Astrocyte (in vitro differentiated cells and primary cell): Measurements from ENCODE around the gene UBTD2.

Experiments
- EZH2 ChIP-seq: IDR thresholded peaks from 2 replicates; pipeline ENCODE4 v1.6.1; 2012; ENCODE audit warnings: mild to moderate bottlenecking, low read length, inconsistent platforms; ENCODE audit not compliant: insufficient read depth
- TF ChIP-seq, protein P1 (sequence below): IDR thresholded peaks from 2 replicates; pipeline ENCODE4 v1.5.1; 2011; ENCODE audit warnings: low read depth, mild to moderate bottlenecking, inconsistent platforms, low read length, moderate library complexity; ENCODE audit not compliant: insufficient read depth

DNA sequence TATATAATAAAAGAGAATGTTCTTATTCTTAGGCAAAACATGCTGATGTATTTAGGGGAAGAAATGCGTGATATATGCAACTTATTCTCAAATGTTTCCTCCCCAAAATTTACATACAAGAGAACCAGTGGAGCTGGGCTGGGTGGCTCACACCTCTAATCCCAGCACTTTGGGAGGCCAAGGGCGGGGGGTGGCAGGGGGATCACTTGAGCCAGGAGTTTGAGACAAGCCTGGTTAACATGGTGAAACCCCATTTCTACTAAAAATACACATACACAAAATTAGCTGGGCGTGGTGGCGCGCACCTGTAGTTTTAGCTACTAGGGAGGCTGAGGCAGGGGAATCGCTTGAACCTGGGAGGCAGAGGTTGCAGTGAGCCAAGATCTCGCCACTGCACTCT is 27.5 kb upstream of the UBTD2 start:
- TF ChIP-seq, protein P1, sequence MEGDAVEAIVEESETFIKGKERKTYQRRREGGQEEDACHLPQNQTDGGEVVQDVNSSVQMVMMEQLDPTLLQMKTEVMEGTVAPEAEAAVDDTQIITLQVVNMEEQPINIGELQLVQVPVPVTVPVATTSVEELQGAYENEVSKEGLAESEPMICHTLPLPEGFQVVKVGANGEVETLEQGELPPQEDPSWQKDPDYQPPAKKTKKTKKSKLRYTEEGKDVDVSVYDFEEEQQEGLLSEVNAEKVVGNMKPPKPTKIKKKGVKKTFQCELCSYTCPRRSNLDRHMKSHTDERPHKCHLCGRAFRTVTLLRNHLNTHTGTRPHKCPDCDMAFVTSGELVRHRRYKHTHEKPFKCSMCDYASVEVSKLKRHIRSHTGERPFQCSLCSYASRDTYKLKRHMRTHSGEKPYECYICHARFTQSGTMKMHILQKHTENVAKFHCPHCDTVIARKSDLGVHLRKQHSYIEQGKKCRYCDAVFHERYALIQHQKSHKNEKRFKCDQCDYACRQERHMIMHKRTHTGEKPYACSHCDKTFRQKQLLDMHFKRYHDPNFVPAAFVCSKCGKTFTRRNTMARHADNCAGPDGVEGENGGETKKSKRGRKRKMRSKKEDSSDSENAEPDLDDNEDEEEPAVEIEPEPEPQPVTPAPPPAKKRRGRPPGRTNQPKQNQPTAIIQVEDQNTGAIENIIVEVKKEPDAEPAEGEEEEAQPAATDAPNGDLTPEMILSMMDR = no peak
- TF ChIP-seq EZH2 = no peak
